GM18505 (cell line): ENCODE data around the gene GAS2.

Experiments
- ATAC-seq: cut with Tn5 transposase; IDR thresholded peaks from one replicate; pipeline ENCODE4 v1.9.1; 2021; ENCODE audit not compliant: unreplicated experiment
- POLR2A ChIP-seq: IDR thresholded peaks from 4 replicates; pipeline ENCODE4 v1.6.1; 2011; ENCODE audit warnings: borderline replicate concordance; ENCODE audit not compliant: insufficient read depth, insufficient read length; ENCODE audit errors: extremely low read depth

The GAS2 gene

DNA sequence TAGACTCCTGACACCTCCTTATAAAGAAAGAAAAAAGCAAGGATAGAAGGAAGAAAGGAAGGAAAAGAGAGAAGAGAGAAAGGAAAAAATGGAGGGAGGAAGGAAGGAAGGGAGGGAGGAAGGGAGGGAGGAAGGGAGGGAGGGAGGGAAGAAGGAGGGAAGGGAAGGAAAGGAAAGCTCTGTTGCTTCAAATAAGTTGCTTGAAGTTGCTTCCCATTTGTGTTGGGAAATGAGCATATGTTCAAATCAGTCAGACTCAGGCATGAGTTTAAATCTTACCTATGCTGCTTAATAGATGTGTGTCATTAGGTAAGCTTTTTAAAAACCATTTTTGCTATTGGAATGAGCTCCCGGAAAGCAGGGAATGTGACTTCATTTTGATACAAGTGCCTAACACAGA is 6.6 kb upstream of the GAS2 start:
- TF ChIP-seq POLR2A = no peak
- ATAC-seq = no peak

GRCh38 chr11:22666688-22667439 is 453 bp downstream of the GAS2 start:
- peak; percentile 66 for ATAC-seq
- TF ChIP-seq POLR2A = peak; percentile 53

DNA sequence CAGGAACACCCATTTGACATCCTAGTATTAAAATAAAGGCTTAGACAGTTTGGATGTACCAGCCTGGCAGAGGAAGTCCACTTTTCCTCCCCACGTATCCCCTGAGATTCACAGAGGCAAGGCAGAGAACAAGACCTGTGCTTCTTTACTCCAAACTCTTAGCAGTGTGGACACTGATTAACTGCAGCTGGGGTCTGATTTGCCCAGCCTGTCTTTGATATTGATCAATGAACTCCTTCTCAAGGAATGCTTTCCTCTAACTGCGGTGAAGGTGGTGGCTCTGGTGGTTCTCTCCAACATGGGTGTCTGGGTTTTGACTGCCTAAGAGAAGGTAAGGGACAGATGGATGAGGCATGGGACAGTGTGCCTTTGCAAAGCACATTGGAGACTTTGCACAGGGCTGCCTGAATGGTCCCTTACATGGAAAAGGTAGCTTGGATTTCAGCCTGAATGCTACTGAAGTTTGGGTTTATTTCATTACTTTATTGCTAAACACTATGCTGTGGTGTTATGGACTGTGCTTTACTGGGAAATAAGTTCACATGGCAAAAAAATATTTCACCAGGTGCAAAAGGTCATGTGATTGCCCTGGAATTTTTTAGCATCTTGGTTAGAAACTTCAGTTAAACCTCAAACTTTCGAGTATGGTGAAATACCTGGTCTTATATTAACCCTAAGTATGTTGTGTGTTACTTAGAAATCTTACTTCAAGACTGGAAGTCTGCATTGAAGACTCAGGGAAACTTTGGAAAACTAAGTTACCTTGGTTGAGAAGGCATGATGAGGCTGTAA is 1.8 kb downstream of the GAS2 start:
- no peak for ATAC-seq
- TF ChIP-seq POLR2A = peak; percentile 21

DNA sequence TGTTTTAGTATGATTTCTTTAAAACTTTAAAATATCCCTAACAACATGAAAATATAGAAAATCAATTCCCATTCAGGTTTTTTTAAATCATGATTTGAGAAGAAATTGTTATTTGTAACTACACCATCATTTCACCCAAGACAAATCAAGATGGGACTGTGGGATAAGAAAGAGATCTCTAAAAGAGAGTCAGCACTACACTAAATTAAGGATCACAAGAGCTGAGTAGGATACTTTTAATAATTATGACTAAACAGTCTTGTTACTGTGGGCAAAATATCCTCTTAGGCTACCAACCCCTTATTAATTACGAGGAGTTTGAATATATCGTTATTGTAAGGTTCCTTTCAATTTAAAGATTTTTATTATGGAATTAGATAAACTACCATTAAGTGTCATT is 3.0 kb downstream of the GAS2 start:
- no peak for ATAC-seq
- TF ChIP-seq POLR2A = no peak

- ATAC-seq = no peak
These were observed 4.4 kb downstream of the GAS2 start for GRCh38 chr11:22670830-22671229.

GRCh38 chr11:22671751-22672150 is 5.3 kb downstream of the GAS2 start:
- no peak for ATAC-seq
- TF ChIP-seq POLR2A = no peak

More at GRCh38 chr11:22670830-22671229, 4.4 kb downstream of the GAS2 start:
- no peak for TF ChIP-seq POLR2A

DNA sequence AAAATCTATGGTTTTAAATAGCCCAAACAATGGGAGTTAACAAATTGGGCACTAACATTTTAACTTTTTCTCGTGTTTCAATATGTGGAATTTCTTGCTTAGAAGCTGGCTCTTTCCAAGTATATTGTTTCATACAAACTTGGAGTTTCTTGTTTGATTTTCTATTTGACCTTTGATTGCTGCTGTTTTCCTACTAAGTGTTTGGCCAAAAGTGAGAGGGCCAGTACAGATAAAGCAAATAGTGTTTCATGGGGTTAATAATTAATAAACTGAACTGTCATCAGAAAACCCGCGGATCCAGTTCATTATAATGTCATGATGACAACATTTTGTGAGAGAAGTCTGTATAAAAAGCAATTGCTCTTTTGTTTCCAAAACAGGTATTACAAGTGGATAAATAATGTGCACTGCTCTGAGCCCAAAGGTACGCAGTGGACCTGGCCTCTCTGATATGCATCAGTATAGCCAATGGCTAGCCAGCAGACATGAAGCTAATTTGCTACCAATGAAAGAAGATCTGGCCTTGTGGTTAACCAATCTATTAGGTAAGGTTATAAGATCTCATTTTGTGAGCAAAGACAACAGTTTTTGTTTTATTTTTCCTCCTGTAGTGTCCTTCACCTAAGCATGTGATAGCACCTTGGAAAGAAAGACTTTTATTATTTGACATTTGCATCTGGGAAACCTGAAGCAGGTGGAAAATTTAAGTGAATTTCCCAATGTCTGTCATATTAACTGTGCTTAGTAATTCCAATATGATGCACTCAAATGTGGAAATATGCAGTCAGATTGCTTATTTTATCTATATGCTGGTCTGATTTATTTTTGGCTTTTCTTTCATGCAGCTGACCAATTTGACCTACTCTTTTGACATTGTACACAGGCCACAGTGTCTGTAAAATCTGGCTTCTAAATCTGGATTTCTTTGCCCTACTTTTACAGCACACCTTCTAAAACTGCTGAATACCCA is 8.3 kb downstream of the GAS2 start:
- no peak for TF ChIP-seq POLR2A
- no peak for ATAC-seq

GRCh38 chr11:22677153-22677903 is 10.9 kb downstream of the GAS2 start:
- ATAC-seq = peak; percentile 40
- no peak for TF ChIP-seq POLR2A

GRCh38 chr11:22680628-22681027 is 14.2 kb downstream of the GAS2 start:
- no peak for ATAC-seq
- TF ChIP-seq POLR2A = no peak

GRCh38 chr11:22681281-22681812 is 14.9 kb downstream of the GAS2 start:
- ATAC-seq = no peak
- no peak for TF ChIP-seq POLR2A

DNA sequence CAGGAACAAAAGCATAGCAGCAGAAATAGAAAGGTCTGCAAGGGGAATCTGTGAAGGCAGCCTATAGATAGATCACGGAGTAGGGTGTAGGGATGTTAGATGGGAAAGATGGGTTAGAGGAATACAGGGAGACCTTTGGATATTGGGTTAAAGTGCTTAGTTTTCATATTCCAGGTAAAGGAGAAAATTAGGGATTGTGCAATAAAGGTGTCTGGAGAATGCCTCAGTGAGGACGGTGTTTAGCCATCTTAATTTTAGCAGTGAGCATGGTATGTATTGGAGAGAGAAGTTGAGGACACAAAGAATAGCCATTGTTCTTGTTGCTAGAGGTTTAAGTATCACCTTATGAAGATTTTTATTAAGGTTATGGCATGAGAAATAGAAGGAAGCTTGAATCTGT is 17.7 kb downstream of the GAS2 start:
- no peak for TF ChIP-seq POLR2A
- no peak for ATAC-seq

GRCh38 chr11:22685111-22685510 is 18.7 kb downstream of the GAS2 start:
- no peak for TF ChIP-seq POLR2A
- no peak for ATAC-seq
